Caco-2 (cell line): ENCODE measurements around the gene PDCD1. TPM values are rescaled to one million over a fixed set of nuclear protein-coding genes. Genes with fewer than 3 reads are reported as not detected.

Experiments
- BruUV-seq: library from RNA; stranded (reverse); fragments of 400-500 nt; replicated peaks from 2 replicates; lab custom pipeline; 2021; lab: Mats Ljungman, UMichigan
- CTCF ChIA-PET: fragments of 300-600 bp; sonication (Branson Sonifier 250); formaldehyde crosslinking; loops from one replicate; lab custom pipeline; 2022; ENCODE audit warnings: antibody characterized with exemption; lab: Charles Lee
- POLR2A ChIA-PET: fragments of 300-600 bp; sonication (Branson Sonifier 250); formaldehyde crosslinking; loops from one replicate; lab custom pipeline; 2022; ENCODE audit warnings: antibody characterized with exemption; lab: Charles Lee
- DNase-seq, 2 experiments: peaks; one replicate each; pipeline versions ENCODE4 v3.0.0 to v3.0.0-alpha.2; 2020 to 2022
- H3K27me3 ChIP-seq: replicated peaks from 2 replicates; pipeline ENCODE4 v1.6.0; 2011; ENCODE audit warnings: low read length; ENCODE audit not compliant: control insufficient read depth, insufficient read depth
- H3K36me3 ChIP-seq: 2 replicates; pipeline ENCODE4 v1.5.1; 2011; ENCODE audit warnings: low read length; ENCODE audit not compliant: control insufficient read depth, insufficient read depth
- H3K4me1 ChIP-seq: fragments of 250-450 bp; sonication (Bioruptor Pico); 2 replicates; pipeline ENCODE4 v1.5.1; 2020; ENCODE audit warnings: mild to moderate bottlenecking
- H3K4me3 ChIP-seq: 2 replicates; pipeline ENCODE4 v1.5.1; 2011; ENCODE audit warnings: low read depth, mild to moderate bottlenecking, control low read depth, low read length
- H3K9me3 ChIP-seq: fragments of 250-450 bp; sonication (Bioruptor Pico); 2 replicates; pipeline ENCODE4 v1.5.1; 2020; ENCODE audit warnings: mild to moderate bottlenecking, moderate library complexity
- H3K27ac Mint-ChIP-seq: one replicate; pipeline ENCODE4 v1.8.0; 2022; ENCODE audit warnings: mixed read lengths; ENCODE audit not compliant: unreplicated experiment
- H3K27me3 Mint-ChIP-seq: one replicate; pipeline ENCODE4 v1.8.0; 2022; ENCODE audit warnings: mixed read lengths; ENCODE audit not compliant: insufficient read depth, unreplicated experiment
- H3K36me3 Mint-ChIP-seq: one replicate; pipeline ENCODE4 v1.8.0; 2022; ENCODE audit warnings: mild to moderate bottlenecking, mixed read lengths; ENCODE audit not compliant: insufficient read depth, unreplicated experiment
- H3K4me1 Mint-ChIP-seq: one replicate; pipeline ENCODE4 v1.8.0; 2022; ENCODE audit warnings: low read depth, mixed read lengths; ENCODE audit not compliant: unreplicated experiment
- H3K4me3 Mint-ChIP-seq: one replicate; pipeline ENCODE4 v1.8.0; 2022; ENCODE audit warnings: mild to moderate bottlenecking, moderate library complexity, mixed read lengths; ENCODE audit not compliant: unreplicated experiment
- H3K9me3 Mint-ChIP-seq: one replicate; pipeline ENCODE4 v1.8.0; 2022; ENCODE audit warnings: mixed read lengths; ENCODE audit not compliant: unreplicated experiment
- intact Hi-C: fragments of 100-400 bp; cut with micrococcal nuclease; formaldehyde crosslinking; loops from one replicate; pipeline ENCODE4 v1.10.0; 2022; ENCODE audit not compliant: unreplicated experiment
- total RNA-seq: library from RNA; stranded (reverse); gene quantifications from 2 replicates; pipeline ENCODE4 v1.2.3, GENCODE V29; 2022
- TF ChIP-seq, protein P1 (sequence below), 2 experiments: fragments of 200-600 bp in 1 of 2; IDR thresholded peaks; 1 replicate in 1 of 2; 2 replicates in 1 of 2; pipeline versions ENCODE4 v1.5.1 to v1.8.0; 2011 to 2022; ENCODE audit warnings: antibody characterized with exemption in 1 of 2, control low read depth in 1 of 2, inconsistent platforms in 1 of 2, low read depth in 1 of 2, low read length in 1 of 2, mild to moderate bottlenecking in 1 of 2, moderate library complexity in 1 of 2; ENCODE audit not compliant: insufficient read depth in 1 of 2, severe bottlenecking in 1 of 2, unreplicated experiment in 1 of 2

Gene PDCD1
- total RNA-seq, 1 experiment from 2014 or later: not detected

GRCh38 chr2:241901018-241901380 is 42.3 kb upstream of the PDCD1 start:
- DNase-seq: no peak
- Mint-ChIP-seq H3K9me3 (no peaks in the 10 kb centered on the region), H3K27ac (no peak overlapping the region), H3K4me1 (no peaks in the 10 kb centered on the region), H3K36me3 (peaks cover 5% of the 10 kb centered on the region), H3K27me3 (no peaks in the 10 kb centered on the region), H3K4me3 (no peak overlapping the region)
- Histone ChIP-seq H3K27me3 (no peaks in the 10 kb centered on the region), H3K9me3 (no peaks in the 10 kb centered on the region), H3K36me3 (no peaks in the 10 kb centered on the region), H3K4me3 (no peak overlapping the region), H3K4me1 (no peaks in the 10 kb centered on the region)
- POLR2A ChIA-PET: no interaction called here
- TF ChIP-seq, protein P1, sequence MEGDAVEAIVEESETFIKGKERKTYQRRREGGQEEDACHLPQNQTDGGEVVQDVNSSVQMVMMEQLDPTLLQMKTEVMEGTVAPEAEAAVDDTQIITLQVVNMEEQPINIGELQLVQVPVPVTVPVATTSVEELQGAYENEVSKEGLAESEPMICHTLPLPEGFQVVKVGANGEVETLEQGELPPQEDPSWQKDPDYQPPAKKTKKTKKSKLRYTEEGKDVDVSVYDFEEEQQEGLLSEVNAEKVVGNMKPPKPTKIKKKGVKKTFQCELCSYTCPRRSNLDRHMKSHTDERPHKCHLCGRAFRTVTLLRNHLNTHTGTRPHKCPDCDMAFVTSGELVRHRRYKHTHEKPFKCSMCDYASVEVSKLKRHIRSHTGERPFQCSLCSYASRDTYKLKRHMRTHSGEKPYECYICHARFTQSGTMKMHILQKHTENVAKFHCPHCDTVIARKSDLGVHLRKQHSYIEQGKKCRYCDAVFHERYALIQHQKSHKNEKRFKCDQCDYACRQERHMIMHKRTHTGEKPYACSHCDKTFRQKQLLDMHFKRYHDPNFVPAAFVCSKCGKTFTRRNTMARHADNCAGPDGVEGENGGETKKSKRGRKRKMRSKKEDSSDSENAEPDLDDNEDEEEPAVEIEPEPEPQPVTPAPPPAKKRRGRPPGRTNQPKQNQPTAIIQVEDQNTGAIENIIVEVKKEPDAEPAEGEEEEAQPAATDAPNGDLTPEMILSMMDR (IDR thresholded peaks at IDR 0.05; ENCODE audit: insufficient read depth in 1 of 2, low read depth in 1 of 2, low read length in 1 of 2, severe bottlenecking in 1 of 2, unreplicated experiment in 1 of 2): no peak
- BruUV-seq: no TSS peak
- CTCF ChIA-PET: no interaction called here
- intact Hi-C loops: no loop called here

GRCh38 chr2:241900251-241901017 is 41.7 kb upstream of the PDCD1 start:
- Mint-ChIP-seq H3K4me3 (no peak overlapping the region), H3K36me3 (peaks cover 10% of the 10 kb centered on the region), H3K4me1 (no peaks in the 10 kb centered on the region), H3K27ac (no peak overlapping the region), H3K27me3 (no peaks in the 10 kb centered on the region), H3K9me3 (no peaks in the 10 kb centered on the region)
- no peaks in the 10 kb centered on the region for H3K27me3 ChIP-seq
- DNase-seq: no peak
- TF ChIP-seq, protein P1 (IDR thresholded peaks at IDR 0.05; ENCODE audit: insufficient read depth in 1 of 2, low read depth in 1 of 2, low read length in 1 of 2, severe bottlenecking in 1 of 2, unreplicated experiment in 1 of 2): no peak
- H3K9me3 ChIP-seq: no peaks in the 10 kb centered on the region
- H3K4me1 ChIP-seq: no peaks in the 10 kb centered on the region
- H3K4me3 ChIP-seq: no peak overlapping the region
- ChIA-PET CTCF (no interaction called here), POLR2A (no interaction called here)
- no peaks in the 10 kb centered on the region for H3K36me3 ChIP-seq
- no TSS peak for BruUV-seq
- intact Hi-C loops: no loop called here

- Mint-ChIP-seq H3K36me3 (peaks cover 12% of the 10 kb centered on the region), H3K4me3 (no peak overlapping the region), H3K9me3 (no peaks in the 10 kb centered on the region), H3K27ac (no peak overlapping the region), H3K4me1 (no peaks in the 10 kb centered on the region), H3K27me3 (no peaks in the 10 kb centered on the region)
- H3K36me3 ChIP-seq: no peaks in the 10 kb centered on the region
- TF ChIP-seq, protein P1 (IDR thresholded peaks at IDR 0.05; ENCODE audit: insufficient read depth in 1 of 2, low read depth in 1 of 2, low read length in 1 of 2, severe bottlenecking in 1 of 2, unreplicated experiment in 1 of 2): no peak
- H3K9me3 ChIP-seq: no peaks in the 10 kb centered on the region
- CTCF ChIA-PET: interaction anchor here (0.6 kb wide), 1 partner anchor 67 kb away, joined by 3 read pairs; no protein-coding TSS in a partner anchor
- POLR2A ChIA-PET: no interaction called here
- intact Hi-C loops: no loop called here
- no peaks in the 10 kb centered on the region for H3K4me1 ChIP-seq
- H3K27me3 ChIP-seq: no peaks in the 10 kb centered on the region
- BruUV-seq: no TSS peak
- DNase-seq: no peak
- no peak overlapping the region for H3K4me3 ChIP-seq
Observed at GRCh38 chr2:241898463-241899270, 40.0 kb upstream of the PDCD1 start.
